Transverse colon (tissue), 4 donors: ENCODE data around the gene BACH2.

Experiments used
- EP300 ChIP-seq: sonication (generic); formaldehyde crosslinking; IDR thresholded peaks from one replicate; pipeline ENCODE4 v1.6.1; 2017; ENCODE audit warnings: antibody characterized with exemption, low read depth
- POLR2A ChIP-seq: fragments of 450-650 bp; IDR thresholded peaks from one replicate; pipeline ENCODE4 v1.6.1; 2016; ENCODE audit warnings: antibody characterized with exemption, mild to moderate bottlenecking, moderate library complexity
- POLR2AphosphoS5 ChIP-seq, 3 donors: sonication (generic); formaldehyde crosslinking; IDR thresholded peaks; one replicate each; pipeline ENCODE4 v1.6.1; 2016; ENCODE audit warnings: antibody characterized with exemption in 3 of 3
- TF ChIP-seq, protein P1 (sequence below), 5 experiments: fragments of 200-600 bp in 3 of 5; fragments of 450-650 bp in 2 of 5; sonication (generic) in 3 of 5; IDR thresholded peaks; 1 replicate in 2 of 5; 2 replicates in 3 of 5; pipeline ENCODE4 v1.5.1; 2016 to 2017; ENCODE audit warnings: antibody characterized with exemption in 5 of 5, inconsistent platforms in 3 of 5, mild to moderate bottlenecking in 2 of 5, moderate library complexity in 1 of 5

DNA sequence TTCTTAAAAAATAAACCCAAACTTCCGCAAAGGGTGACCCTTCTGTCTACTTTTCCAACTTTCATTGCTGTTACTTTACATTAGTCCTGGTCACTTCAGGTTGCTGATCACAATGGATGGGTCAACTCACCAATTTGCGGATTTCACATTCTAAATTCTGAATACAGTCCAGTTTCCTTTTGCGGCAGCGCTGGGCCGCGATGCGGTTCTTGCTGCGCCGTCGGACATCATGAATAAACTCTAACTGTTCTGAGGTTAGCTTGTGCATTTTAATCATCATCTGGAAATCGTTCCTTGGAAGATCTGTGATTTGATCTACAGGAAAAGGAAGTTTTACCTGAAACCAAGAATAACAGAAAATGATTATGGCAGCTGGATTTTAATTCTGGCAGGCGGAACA lies 358.6 kb downstream of the BACH2 start:
- TF ChIP-seq, protein P1, sequence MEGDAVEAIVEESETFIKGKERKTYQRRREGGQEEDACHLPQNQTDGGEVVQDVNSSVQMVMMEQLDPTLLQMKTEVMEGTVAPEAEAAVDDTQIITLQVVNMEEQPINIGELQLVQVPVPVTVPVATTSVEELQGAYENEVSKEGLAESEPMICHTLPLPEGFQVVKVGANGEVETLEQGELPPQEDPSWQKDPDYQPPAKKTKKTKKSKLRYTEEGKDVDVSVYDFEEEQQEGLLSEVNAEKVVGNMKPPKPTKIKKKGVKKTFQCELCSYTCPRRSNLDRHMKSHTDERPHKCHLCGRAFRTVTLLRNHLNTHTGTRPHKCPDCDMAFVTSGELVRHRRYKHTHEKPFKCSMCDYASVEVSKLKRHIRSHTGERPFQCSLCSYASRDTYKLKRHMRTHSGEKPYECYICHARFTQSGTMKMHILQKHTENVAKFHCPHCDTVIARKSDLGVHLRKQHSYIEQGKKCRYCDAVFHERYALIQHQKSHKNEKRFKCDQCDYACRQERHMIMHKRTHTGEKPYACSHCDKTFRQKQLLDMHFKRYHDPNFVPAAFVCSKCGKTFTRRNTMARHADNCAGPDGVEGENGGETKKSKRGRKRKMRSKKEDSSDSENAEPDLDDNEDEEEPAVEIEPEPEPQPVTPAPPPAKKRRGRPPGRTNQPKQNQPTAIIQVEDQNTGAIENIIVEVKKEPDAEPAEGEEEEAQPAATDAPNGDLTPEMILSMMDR (IDR thresholded peaks at IDR 0.05) = no peak
- no peak for TF ChIP-seq POLR2AphosphoS5 (IDR thresholded peaks at IDR 0.05)
- TF ChIP-seq POLR2A = no peak
- no peak for TF ChIP-seq EP300
